ENCODE data around the gene ZNF385C. TPM values are rescaled to one million over a fixed set of nuclear protein-coding genes. Genes with fewer than 3 reads are reported as not detected.

ZNF385C gene
- total RNA-seq, 1 experiment from 2014 or later, result 4.0 TPM

- Mint-ChIP-seq H3K27ac (ENCODE audit: unreplicated experiment) (no peak overlapping the region), H3K36me3 (ENCODE audit: insufficient read depth, unreplicated experiment) (peaks cover 97% of the 10 kb centered on the region), H3K4me1 (ENCODE audit: low read depth, unreplicated experiment) (peaks cover 19% of the 10 kb centered on the region), H3K9me3 (ENCODE audit: low read depth, unreplicated experiment) (no peaks in the 10 kb centered on the region), H3K4me3 (ENCODE audit: low read depth, unreplicated experiment) (no peak overlapping the region), H3K27me3 (ENCODE audit: unreplicated experiment) (no peaks in the 10 kb centered on the region)
- intact Hi-C loops (cut with micrococcal nuclease; ENCODE audit: unreplicated experiment), result no loop called here
- TF ChIP-seq CTCF (IDR thresholded peaks at IDR 0.05; ENCODE audit: unreplicated experiment), result no peak
- BruUV-seq (replicated peaks), result no TSS peak
- CTCF ChIA-PET, result interaction anchor here (0.8 kb wide), 1 partner anchor 34 kb away, joined by 3 read pairs; no protein-coding TSS in a partner anchor
- DNase-seq, result peak; percentile 42
Observed at GRCh38 chr17:41977991-41978390, 120.3 kb downstream of the ZNF385C start.

GRCh38 chr17:41976142-41976768 lies 122.0 kb downstream of the ZNF385C start:
- CTCF ChIA-PET, result interaction anchor here (0.7 to 1.1 kb wide), 2 partner anchors 10 to 44 kb away, joined by 4 to 8 read pairs; partner anchors contain the start of gene NKIRAS2
- intact Hi-C loops (cut with micrococcal nuclease; ENCODE audit: unreplicated experiment), result no loop called here
- Mint-ChIP-seq H3K27ac (ENCODE audit: unreplicated experiment) (peak overlapping the region; percentile 13), H3K4me3 (ENCODE audit: low read depth, unreplicated experiment) (no peak overlapping the region), H3K4me1 (ENCODE audit: low read depth, unreplicated experiment) (peaks cover 28% of the 10 kb centered on the region), H3K9me3 (ENCODE audit: low read depth, unreplicated experiment) (no peaks in the 10 kb centered on the region), H3K36me3 (ENCODE audit: insufficient read depth, unreplicated experiment) (peaks cover 96% of the 10 kb centered on the region), H3K27me3 (ENCODE audit: unreplicated experiment) (no peaks in the 10 kb centered on the region)
- no TSS peak for BruUV-seq (replicated peaks)
- no peak for DNase-seq
- no peak for TF ChIP-seq CTCF (IDR thresholded peaks at IDR 0.05; ENCODE audit: unreplicated experiment)

Other genes starting within 250 kb of the ZNF385C start
- 25.3 and 25.6 TPM in 2 replicates for gene KLHL11, start 233.1 kb downstream of the ZNF385C start, total RNA-seq (2022)
- 258 and 265 TPM in 2 replicates for gene ACLY, start 179.5 kb downstream of the ZNF385C start, total RNA-seq (2022)
- gene ODAD4, start 167.9 kb downstream of the ZNF385C start, total RNA-seq (2022), result 0.73 and 2.7 TPM in 2 replicates
- gene CNP, start 131.7 kb downstream of the ZNF385C start, total RNA-seq (2022), result 144 and 156 TPM in 2 replicates
- gene DNAJC7, start 81.0 kb downstream of the ZNF385C start, total RNA-seq (2022), result 184 and 193 TPM in 2 replicates
- 55.7 and 58.4 TPM in 2 replicates for gene NKIRAS2, start 78.4 kb downstream of the ZNF385C start, total RNA-seq (2022)
- gene C17orf113, start 47.9 kb downstream of the ZNF385C start, total RNA-seq (2022), result 4.2 and 4.5 TPM in 2 replicates
- gene DHX58, start 14.2 kb upstream of the ZNF385C start, total RNA-seq (2022), result 45.6 and 77.5 TPM in 2 replicates
- gene KAT2A, start 22.9 kb upstream of the ZNF385C start, total RNA-seq (2022), result 94.7 and 100.0 TPM in 2 replicates
- 0.54 and 0.69 TPM in 2 replicates for gene HSPB9, start 24.3 kb upstream of the ZNF385C start, total RNA-seq (2022)
- gene RAB5C, start 56.5 kb upstream of the ZNF385C start, total RNA-seq (2022), result 284 and 315 TPM in 2 replicates
- not detected in 2 replicates for gene KCNH4, start 82.7 kb upstream of the ZNF385C start, total RNA-seq (2022)
- gene HCRT, start 87.0 kb upstream of the ZNF385C start, total RNA-seq (2022), result not detected in 2 replicates
- gene GHDC, start 96.0 kb upstream of the ZNF385C start, total RNA-seq (2022), result 37.4 and 42.7 TPM in 2 replicates
- gene STAT5B, start 177.9 kb upstream of the ZNF385C start, total RNA-seq (2022), result 45.4 and 45.8 TPM in 2 replicates
- gene STAT5A, start 190.0 kb upstream of the ZNF385C start, total RNA-seq (2022), result 3.1 and 3.9 TPM in 2 replicates